ENCODE data around the gene HIBCH.

- TF ChIP-seq CTCF (IDR thresholded peaks at IDR 0.05; ENCODE audit: extremely low read depth in 1 of 2, insufficient read depth in 1 of 2, low read depth in 1 of 2, low read length in 2 of 2) (no peak), POLR2AphosphoS5 (IDR thresholded peaks at IDR 0.05; ENCODE audit: insufficient read depth, low read depth, low read length) (no peak), POLR2A (IDR thresholded peaks at IDR 0.05; ENCODE audit: low read depth, low read length) (no peak), MAX (IDR thresholded peaks at IDR 0.05; ENCODE audit: insufficient read depth, insufficient read length) (no peak), EZH2 (IDR thresholded peaks at IDR 0.05; ENCODE audit: borderline replicate concordance, low read depth, low read length, severe bottlenecking) (no peak), JUN (IDR thresholded peaks at IDR 0.05; ENCODE audit: borderline replicate concordance, insufficient read depth, insufficient read length, low read depth) (no peak), GATA2 (IDR thresholded peaks at IDR 0.05; ENCODE audit: insufficient read depth, insufficient read length, low read depth, low read length) (no peak)
These were observed 40.9 kb upstream of the HIBCH start for GRCh38 chr2:190360561-190360960.
